Upper lobe of left lung (tissue), 4 donors: ENCODE results near the gene ADIPOQ.
"Not testable (repeated sequence)": the region's sequence is repeated elsewhere in the genome, so short reads cannot be mapped to it uniquely, and the experiment has no call there.

ENCODE experiments used
- CTCF ChIP-seq, 6 experiments: fragments of 450-650 bp in 4 of 6; fragments of 200-600 bp in 2 of 6; sonication (generic) in 2 of 6; IDR thresholded peaks; one replicate each; pipeline ENCODE4 v1.5.1; 2016 to 2019; ENCODE audit warnings: antibody characterized with exemption in 6 of 6
- EP300 ChIP-seq, 4 donors: sonication (generic); formaldehyde crosslinking; IDR thresholded peaks; one replicate each; pipeline ENCODE4 v1.5.1; 2017; ENCODE audit warnings: antibody characterized with exemption in 4 of 4, control low read depth in 2 of 4

- TF ChIP-seq CTCF, EP300 (IDR thresholded peaks at IDR 0.05): not testable (repeated sequence)
These were observed 50.6 kb downstream of the ADIPOQ start for GRCh38 chr3:186893071-186893470.
